ENCODE measurements around the gene ADAMTS2. TPM values are rescaled to one million over a fixed set of nuclear protein-coding genes. Genes with fewer than 3 reads are reported as not detected.

ADAMTS2 gene
- total RNA-seq, 1 donor from 2014 or later: 7.7 TPM

DNA sequence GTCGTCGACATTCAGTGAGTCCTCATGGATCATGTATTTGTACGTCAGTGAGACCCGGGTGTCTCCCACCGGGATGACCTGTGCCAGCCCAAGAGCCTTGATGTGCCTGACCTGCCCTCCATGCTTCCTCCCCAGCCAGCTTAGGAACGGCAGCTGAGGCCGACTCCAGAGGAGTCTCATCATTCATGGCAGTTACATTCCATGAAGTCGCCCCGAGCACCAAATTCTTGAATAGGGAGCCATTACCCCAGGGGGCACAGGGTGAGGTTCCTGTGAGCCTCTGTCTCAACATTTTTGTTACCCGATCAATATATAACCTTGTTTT, 217.3 kb downstream of the ADAMTS2 start:
- Mint-ChIP-seq H3K9me3 (no peaks in the 10 kb centered on the region), H3K4me1 (ENCODE audit: unreplicated experiment) (no peaks in the 10 kb centered on the region), H3K27ac (no peak overlapping the region), H3K36me3 (no peaks in the 10 kb centered on the region), H3K27me3 (no peaks in the 10 kb centered on the region), H3K4me3 (no peak overlapping the region)
- DNase-seq (ENCODE audit: extremely low spot score, unreplicated experiment): no peak
- TF ChIP-seq, protein P1, sequence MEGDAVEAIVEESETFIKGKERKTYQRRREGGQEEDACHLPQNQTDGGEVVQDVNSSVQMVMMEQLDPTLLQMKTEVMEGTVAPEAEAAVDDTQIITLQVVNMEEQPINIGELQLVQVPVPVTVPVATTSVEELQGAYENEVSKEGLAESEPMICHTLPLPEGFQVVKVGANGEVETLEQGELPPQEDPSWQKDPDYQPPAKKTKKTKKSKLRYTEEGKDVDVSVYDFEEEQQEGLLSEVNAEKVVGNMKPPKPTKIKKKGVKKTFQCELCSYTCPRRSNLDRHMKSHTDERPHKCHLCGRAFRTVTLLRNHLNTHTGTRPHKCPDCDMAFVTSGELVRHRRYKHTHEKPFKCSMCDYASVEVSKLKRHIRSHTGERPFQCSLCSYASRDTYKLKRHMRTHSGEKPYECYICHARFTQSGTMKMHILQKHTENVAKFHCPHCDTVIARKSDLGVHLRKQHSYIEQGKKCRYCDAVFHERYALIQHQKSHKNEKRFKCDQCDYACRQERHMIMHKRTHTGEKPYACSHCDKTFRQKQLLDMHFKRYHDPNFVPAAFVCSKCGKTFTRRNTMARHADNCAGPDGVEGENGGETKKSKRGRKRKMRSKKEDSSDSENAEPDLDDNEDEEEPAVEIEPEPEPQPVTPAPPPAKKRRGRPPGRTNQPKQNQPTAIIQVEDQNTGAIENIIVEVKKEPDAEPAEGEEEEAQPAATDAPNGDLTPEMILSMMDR (conservative IDR thresholded peaks at IDR 0.05): no peak

DNA sequence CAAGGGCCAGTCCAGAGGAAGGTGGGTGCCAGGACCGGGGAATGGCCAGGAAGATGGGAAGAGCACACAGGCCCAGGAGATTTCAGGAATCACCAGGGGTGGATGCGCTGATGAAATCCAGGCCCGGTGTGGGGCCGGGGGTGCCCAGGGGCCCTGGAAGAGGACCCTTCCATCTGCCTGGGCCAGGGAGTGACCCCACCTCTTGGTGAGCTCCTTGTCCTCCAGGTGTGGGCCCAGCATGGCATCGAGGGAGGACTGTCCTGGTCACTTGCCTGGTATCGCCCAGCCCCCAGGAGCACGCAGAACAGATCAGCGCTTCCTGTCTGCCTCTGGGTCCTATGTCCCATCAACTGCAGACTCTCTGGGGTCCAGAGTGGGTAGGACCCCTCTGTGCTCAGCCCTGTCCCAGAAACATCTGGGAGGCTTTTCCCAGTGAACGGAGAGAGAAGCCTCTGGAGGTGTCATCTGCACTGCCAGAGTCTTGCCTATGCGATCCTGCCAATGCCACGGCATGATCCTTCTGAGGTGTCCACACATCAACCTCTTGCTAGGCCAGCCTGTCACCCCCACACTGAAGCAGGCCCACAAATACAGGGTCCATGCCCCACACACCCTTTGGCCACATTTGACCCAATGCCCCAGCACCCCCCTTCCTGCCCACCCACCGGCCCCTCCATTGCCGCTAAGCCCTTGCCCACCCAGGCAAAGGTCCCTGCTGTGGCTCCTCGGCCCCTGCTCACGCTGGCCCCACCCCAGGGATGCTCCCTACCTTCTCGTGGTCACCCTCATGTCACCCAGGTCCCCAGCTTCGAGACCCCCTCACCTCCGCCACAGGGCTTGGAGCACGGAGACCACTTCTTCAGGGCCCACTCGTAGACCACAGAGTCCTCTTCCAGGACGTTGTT, 217.9 kb downstream of the ADAMTS2 start:
- DNase-seq (ENCODE audit: extremely low spot score, unreplicated experiment): peak; percentile 49
- no peaks in the 10 kb centered on the region for H3K4me1 Mint-ChIP-seq (ENCODE audit: unreplicated experiment)
- H3K27ac Mint-ChIP-seq: no peak overlapping the region
- no peaks in the 10 kb centered on the region for H3K9me3 Mint-ChIP-seq
- no peaks in the 10 kb centered on the region for H3K36me3 Mint-ChIP-seq
- TF ChIP-seq, protein P1 (conservative IDR thresholded peaks at IDR 0.05): no peak
- no peak overlapping the region for H3K4me3 Mint-ChIP-seq
- no peaks in the 10 kb centered on the region for H3K27me3 Mint-ChIP-seq

DNA sequence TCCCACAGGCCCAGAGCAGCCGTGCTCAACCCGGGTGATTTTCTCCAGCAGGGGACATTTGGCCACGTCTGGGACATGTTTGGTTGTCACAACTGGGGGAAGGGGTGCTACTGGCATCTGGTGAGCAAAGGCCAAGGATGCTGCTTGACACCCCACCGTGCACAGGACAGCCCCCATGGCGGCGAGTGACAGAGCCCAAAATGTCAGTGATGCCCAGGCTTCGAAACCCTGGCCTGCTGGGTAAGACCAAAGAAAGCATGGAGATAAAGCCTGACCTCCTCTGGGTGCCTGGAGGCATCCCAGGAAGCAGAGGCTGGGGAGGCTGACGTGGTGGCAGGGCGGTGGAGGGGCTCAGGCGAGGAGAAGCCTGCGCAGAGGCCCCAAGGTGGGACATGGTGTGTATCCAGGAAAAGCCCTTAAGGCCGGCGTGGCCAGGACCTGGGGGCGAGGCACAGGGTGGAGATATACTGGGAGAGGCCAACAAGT, 218.7 kb downstream of the ADAMTS2 start:
- TF ChIP-seq, protein P1 (conservative IDR thresholded peaks at IDR 0.05): no peak
- DNase-seq (ENCODE audit: extremely low spot score, unreplicated experiment): peak; percentile 62
- Mint-ChIP-seq H3K4me3 (no peak overlapping the region), H3K27me3 (no peaks in the 10 kb centered on the region), H3K9me3 (no peaks in the 10 kb centered on the region), H3K27ac (no peak overlapping the region), H3K4me1 (ENCODE audit: unreplicated experiment) (no peaks in the 10 kb centered on the region), H3K36me3 (no peaks in the 10 kb centered on the region)

DNA sequence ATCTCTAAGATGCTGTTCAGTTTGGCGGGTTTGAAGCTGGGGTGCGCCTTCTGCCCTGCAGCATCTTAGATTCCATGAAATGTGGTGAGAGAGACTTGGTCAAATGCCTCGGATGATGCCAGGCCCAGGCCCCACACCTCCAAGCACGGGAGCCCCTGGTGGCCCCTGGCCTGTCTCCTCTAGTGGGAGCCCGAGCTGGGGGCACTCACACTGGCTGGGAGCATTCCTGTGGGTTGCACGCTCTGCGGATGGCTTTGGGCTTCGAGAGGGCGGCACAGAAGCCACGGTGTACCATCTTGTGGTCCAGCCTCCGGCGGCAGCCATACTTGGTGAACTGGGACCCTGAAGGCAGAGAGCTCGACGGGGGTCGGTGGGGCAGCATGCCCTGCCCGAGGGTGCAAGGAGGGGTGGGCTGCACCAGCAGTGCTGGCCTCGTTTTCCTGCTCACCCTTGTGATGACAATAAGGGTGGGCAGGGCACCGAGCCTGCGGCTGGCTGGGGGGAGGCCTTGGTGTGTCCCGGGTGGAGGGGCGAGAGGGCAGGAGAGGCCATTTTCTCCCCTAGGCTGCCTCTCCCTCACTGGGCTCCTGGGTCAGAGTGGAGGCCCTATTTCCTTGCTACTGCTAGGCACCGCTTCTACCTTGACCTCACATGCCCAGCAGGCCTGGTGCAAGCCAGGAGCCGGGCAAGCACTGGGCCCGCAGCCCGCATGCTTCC, 219.3 kb downstream of the ADAMTS2 start:
- Mint-ChIP-seq H3K27me3 (no peaks in the 10 kb centered on the region), H3K4me3 (no peak overlapping the region), H3K9me3 (no peaks in the 10 kb centered on the region), H3K36me3 (no peaks in the 10 kb centered on the region), H3K4me1 (ENCODE audit: unreplicated experiment) (no peaks in the 10 kb centered on the region), H3K27ac (no peak overlapping the region)
- TF ChIP-seq, protein P1 (conservative IDR thresholded peaks at IDR 0.05): no peak
- peak; percentile 66 for DNase-seq (ENCODE audit: extremely low spot score, unreplicated experiment)

DNA sequence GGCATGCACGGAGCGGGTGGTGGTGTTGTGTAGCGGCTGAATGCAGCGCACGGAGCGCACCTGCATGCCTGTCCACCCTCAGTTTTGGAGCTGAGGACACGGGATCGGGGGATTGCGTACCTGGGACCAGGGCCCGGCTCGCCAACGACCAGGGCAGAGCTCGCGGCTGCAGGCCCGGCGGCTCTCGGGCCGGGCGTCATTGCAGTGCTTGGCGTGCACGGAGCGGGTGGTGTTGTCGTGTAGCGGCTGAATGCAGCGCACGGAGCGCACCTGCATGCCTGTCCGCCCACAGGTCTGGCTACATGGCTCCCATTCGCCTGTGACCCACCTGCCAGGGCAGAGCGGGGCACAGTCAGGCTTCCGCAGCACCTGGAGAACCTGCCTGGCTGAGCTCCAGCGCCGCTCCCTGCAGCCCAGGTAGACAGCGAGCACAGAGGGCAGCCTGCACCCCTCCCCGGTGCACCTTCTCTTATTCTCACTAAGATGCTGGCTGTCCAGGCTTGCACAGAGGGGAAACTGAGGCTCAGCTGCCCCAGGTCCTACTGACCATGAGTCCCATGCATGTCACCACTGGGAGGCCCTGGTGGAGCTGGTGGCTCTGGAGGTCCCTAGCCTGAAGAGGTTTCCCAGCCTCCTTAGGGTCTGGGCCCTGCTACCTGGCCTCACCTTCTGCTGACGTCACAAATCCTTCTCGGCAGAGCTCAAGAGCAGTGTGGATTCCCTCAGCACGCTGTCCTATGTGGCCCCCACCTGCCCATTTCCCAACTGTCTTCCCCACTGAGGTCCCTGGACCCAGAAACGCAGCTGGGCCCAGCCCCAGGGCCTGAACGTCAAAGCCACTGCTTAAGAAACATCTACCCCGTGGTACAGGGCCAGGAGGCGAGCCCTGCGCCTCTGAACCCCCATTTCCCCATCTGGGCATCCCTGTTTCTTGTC, 220.1 kb downstream of the ADAMTS2 start:
- no peaks in the 10 kb centered on the region for H3K4me1 Mint-ChIP-seq (ENCODE audit: unreplicated experiment)
- H3K9me3 Mint-ChIP-seq: peaks cover 1% of the 10 kb centered on the region
- TF ChIP-seq, protein P1 (conservative IDR thresholded peaks at IDR 0.05): no peak
- H3K4me3 Mint-ChIP-seq: no peak overlapping the region
- peak; percentile 63 for DNase-seq (ENCODE audit: extremely low spot score, unreplicated experiment)
- no peaks in the 10 kb centered on the region for H3K27me3 Mint-ChIP-seq
- no peak overlapping the region for H3K27ac Mint-ChIP-seq
- H3K36me3 Mint-ChIP-seq: no peaks in the 10 kb centered on the region
